ENCODE results near the gene NAIF1. TPM values are rescaled to one million over a fixed set of nuclear protein-coding genes. Genes with fewer than 3 reads are reported as not detected.

NAIF1 gene
- total and polyA plus RNA-seq, 2 experiments from 2014 or later, result 4.9 to 5.5 TPM

GRCh38 chr9:128077847-128078503 is 10.9 kb upstream of the NAIF1 start:
- Histone ChIP-seq H3K79me2 (replicated peaks; ENCODE audit: insufficient read depth) (peaks cover 65% of the 10 kb centered on the region), H3K27me3 (ENCODE audit: insufficient read depth) (no peaks in the 10 kb centered on the region), H3K4me3 (no peak overlapping the region), H3K27ac (ENCODE audit: low read depth) (peak overlapping the region; percentile 14; the same call in 1 of the 2 replicates), H4K20me1 (replicated peaks; ENCODE audit: insufficient read depth) (no peaks in the 10 kb centered on the region), H3K4me1 (ENCODE audit: insufficient read depth) (peaks cover 15% of the 10 kb centered on the region), H2AFZ (no peak overlapping the region), H3K36me3 (ENCODE audit: insufficient read depth) (no peaks in the 10 kb centered on the region), H3K9me2 (ENCODE audit: insufficient read depth) (no peaks in the 10 kb centered on the region), H3K4me2 (0 out of 2 replicates have a peak overlapping the region, but pooled peaks have one; percentile 3), H3F3A (replicated peaks; ENCODE audit: low read depth) (no peaks in the 10 kb centered on the region)
- Mint-ChIP-seq H3K4me3 (no peak overlapping the region), H3K27me3 (ENCODE audit: insufficient read depth, low read depth, poor library complexity) (peaks cover 3% of the 10 kb centered on the region), H3K36me3 (ENCODE audit: low read depth) (peaks cover 7% of the 10 kb centered on the region; the same call in 2 of the 3 replicates), H3K4me1 (peaks cover 34% of the 10 kb centered on the region), H3K9me3 (no peaks in the 10 kb centered on the region), H3K27ac (peak overlapping the region; percentile 55)
- TF ChIP-seq CREB1 (CRISPR knock-in tag; IDR thresholded peaks at IDR 0.05; ENCODE audit: low read depth), result no peak
- no peak for TF ChIP-seq CTCF (conservative IDR thresholded peaks at IDR 0.05; ENCODE audit: low read depth in 2 of 2)
- no peak for TF ChIP-seq NANOG (IDR thresholded peaks at IDR 0.05; ENCODE audit: borderline replicate concordance)
- TF ChIP-seq POLR2AphosphoS5 (IDR thresholded peaks at IDR 0.05; ENCODE audit: low read depth), result no peak
- TF ChIP-seq EZH2 (IDR thresholded peaks at IDR 0.05; ENCODE audit: low read depth, unreplicated experiment), result no peak
- no peak for TF ChIP-seq STAT1 (IDR thresholded peaks at IDR 0.05; ENCODE audit: unreplicated experiment)
- DNase-seq (ENCODE audit: low spot score) (no peak), ATAC-seq (no peak)

- H3K36me3 Mint-ChIP-seq (ENCODE audit: low read depth), result peaks cover 5% of the 10 kb centered on the region; the same call in 2 of the 3 replicates
- Histone ChIP-seq H3K9me2 (ENCODE audit: insufficient read depth) (no peaks in the 10 kb centered on the region), H3K4me3 (no peak overlapping the region), H3K79me2 (replicated peaks; ENCODE audit: insufficient read depth) (peaks cover 92% of the 10 kb centered on the region), H2AFZ (no peak overlapping the region), H3K27ac (ENCODE audit: low read depth) (peak overlapping the region; percentile 74; the same call in 1 of the 2 replicates), H3K4me2 (no peak overlapping the region), H3K4me1 (ENCODE audit: insufficient read depth) (peaks cover 27% of the 10 kb centered on the region), H3K27me3 (ENCODE audit: insufficient read depth) (no peaks in the 10 kb centered on the region), H4K20me1 (replicated peaks; ENCODE audit: insufficient read depth) (0 out of 2 replicates have a peak, but pooled peaks cover 5% of the 10 kb centered on the region), H3F3A (replicated peaks; ENCODE audit: low read depth) (peaks cover 7% of the 10 kb centered on the region; the same call in 1 of the 2 replicates), H3K36me3 (ENCODE audit: insufficient read depth) (no peaks in the 10 kb centered on the region)
- ATAC-seq (no peak), DNase-seq (ENCODE audit: low spot score) (no peak)
- TF ChIP-seq NANOG (IDR thresholded peaks at IDR 0.05; ENCODE audit: borderline replicate concordance) (no peak), CREB1 (CRISPR knock-in tag; IDR thresholded peaks at IDR 0.05; ENCODE audit: low read depth) (no peak), ETS1 (IDR thresholded peaks at IDR 0.05) (no peak), ZNF331 (CRISPR knock-in tag; IDR thresholded peaks at IDR 0.05; ENCODE audit: low read depth) (no peak), REST (IDR thresholded peaks at IDR 0.05; ENCODE audit: unreplicated experiment) (no peak), POLR2AphosphoS5 (IDR thresholded peaks at IDR 0.05; ENCODE audit: low read depth) (no peak), CTCF (conservative IDR thresholded peaks at IDR 0.05; ENCODE audit: low read depth in 2 of 2) (no peak), EZH2phosphoT487 (IDR thresholded peaks at IDR 0.05; ENCODE audit: unreplicated experiment) (no peak)
- H3K4me3 Mint-ChIP-seq, result no peak overlapping the region
- no peaks in the 10 kb centered on the region for H3K9me3 Mint-ChIP-seq
- peaks cover 38% of the 10 kb centered on the region for H3K4me1 Mint-ChIP-seq
- no peak overlapping the region; the same call in 1 of the 2 replicates for H3K27ac Mint-ChIP-seq
- peaks cover 5% of the 10 kb centered on the region for H3K27me3 Mint-ChIP-seq (ENCODE audit: insufficient read depth, low read depth, poor library complexity)
Measured at GRCh38 chr9:128073253-128073886, 6.2 kb upstream of the NAIF1 start.

All from GM23338 (cell line).